CD4-positive, CD25-positive, alpha-beta regulatory T cell (primary cell): ENCODE results near the gene NEURL1B. TPM values are rescaled to one million over a fixed set of nuclear protein-coding genes. Genes with fewer than 3 reads are reported as not detected.
A peak's percentile ranks its signal among the peaks of the same experiment; 100 is the strongest.
"Not testable (repeated sequence)": the region's sequence is repeated elsewhere in the genome, so short reads cannot be mapped to it uniquely, and the experiment has no call there.

Source experiments
- ATAC-seq, 2 donors: fragments of 150-1000 bp; cut with Tn5 transposase; one replicate each; pipeline ENCODE4 v1.10.0; 2021; ENCODE audit warnings: low read depth in 2 of 2, moderate number of reproducible peaks in 2 of 2, moderate library complexity in 1 of 2
- DNase-seq, 3 donors: peaks; one replicate each; pipeline versions ENCODE4 v3.0.0 to v3.0.0-alpha.2; 2012 to 2022; ENCODE audit warnings: mixed read lengths in 1 of 3
- H3K27ac ChIP-seq: one replicate; pipeline ENCODE4 v1.7.0; 2013; ENCODE audit warnings: mild to moderate bottlenecking, low read length; ENCODE audit not compliant: insufficient read depth, poor library complexity, severe bottlenecking
- H3K27me3 ChIP-seq: one replicate; pipeline ENCODE4 v1.7.0; 2013; ENCODE audit warnings: low read length; ENCODE audit not compliant: control insufficient read depth, insufficient read depth
- H3K36me3 ChIP-seq: one replicate; pipeline ENCODE4 v1.7.0; 2013; ENCODE audit warnings: mild to moderate bottlenecking, low read length, moderate library complexity; ENCODE audit not compliant: control insufficient read depth, insufficient read depth
- H3K4me1 ChIP-seq: 2 replicates; pipeline ENCODE4 v1.7.0; 2013; ENCODE audit warnings: mild to moderate bottlenecking, low read length; ENCODE audit not compliant: insufficient read depth, control insufficient read depth, poor library complexity, severe bottlenecking
- H3K4me3 ChIP-seq: one replicate; pipeline ENCODE4 v1.7.0; 2013; ENCODE audit warnings: low read depth, mild to moderate bottlenecking, low read length, moderate library complexity
- H3K9me3 ChIP-seq, 2 experiments: 1 replicate in 1 of 2; 2 replicates in 1 of 2; pipeline ENCODE4 v1.7.0; 2013; ENCODE audit warnings: low read length in 2 of 2, mild to moderate bottlenecking in 1 of 2, moderate library complexity in 1 of 2; ENCODE audit not compliant: control insufficient read depth in 2 of 2
- H3K27ac Mint-ChIP-seq, 3 donors: one replicate each; pipeline ENCODE4 v1.8.0; 2020 to 2022; ENCODE audit warnings: mild to moderate bottlenecking in 3 of 3, mixed read lengths in 3 of 3, moderate library complexity in 2 of 3
- H3K27me3 Mint-ChIP-seq: one replicate; pipeline ENCODE4 v1.8.0; 2022; ENCODE audit warnings: mild to moderate bottlenecking, mixed read lengths
- H3K36me3 Mint-ChIP-seq: one replicate; pipeline ENCODE4 v1.8.0; 2020; ENCODE audit warnings: mixed read lengths
- H3K4me1 Mint-ChIP-seq, 4 donors: one replicate each; pipeline ENCODE4 v1.8.0; 2020 to 2022; ENCODE audit warnings: mixed read lengths in 4 of 4, mild to moderate bottlenecking in 1 of 4
- H3K4me3 Mint-ChIP-seq, 4 donors: one replicate each; pipeline ENCODE4 v1.8.0; 2020 to 2022; ENCODE audit warnings: mild to moderate bottlenecking in 4 of 4, mixed read lengths in 4 of 4, moderate library complexity in 3 of 4
- H3K9me3 Mint-ChIP-seq, 7 donors: one replicate each; pipeline ENCODE4 v1.8.0; 2020 to 2022; ENCODE audit warnings: mixed read lengths in 7 of 7, mild to moderate bottlenecking in 3 of 7, moderate library complexity in 2 of 7
- polyA plus RNA-seq, 4 donors: library from polyadenylated mRNA; unstranded; fragments of 300-500 nt; fragmentation: Illumina TruSeq; gene quantifications; one replicate each; pipeline ENCODE4 v1.2.3, GENCODE V29; 2021
- total RNA-seq: library from RNA; stranded (reverse); gene quantifications from one replicate; pipeline ENCODE4 v1.2.3, GENCODE V29; 2022

Gene NEURL1B
- total and polyA plus RNA-seq, 5 donors from 2014 or later: 0.22 TPM; not detected in 4

DNA sequence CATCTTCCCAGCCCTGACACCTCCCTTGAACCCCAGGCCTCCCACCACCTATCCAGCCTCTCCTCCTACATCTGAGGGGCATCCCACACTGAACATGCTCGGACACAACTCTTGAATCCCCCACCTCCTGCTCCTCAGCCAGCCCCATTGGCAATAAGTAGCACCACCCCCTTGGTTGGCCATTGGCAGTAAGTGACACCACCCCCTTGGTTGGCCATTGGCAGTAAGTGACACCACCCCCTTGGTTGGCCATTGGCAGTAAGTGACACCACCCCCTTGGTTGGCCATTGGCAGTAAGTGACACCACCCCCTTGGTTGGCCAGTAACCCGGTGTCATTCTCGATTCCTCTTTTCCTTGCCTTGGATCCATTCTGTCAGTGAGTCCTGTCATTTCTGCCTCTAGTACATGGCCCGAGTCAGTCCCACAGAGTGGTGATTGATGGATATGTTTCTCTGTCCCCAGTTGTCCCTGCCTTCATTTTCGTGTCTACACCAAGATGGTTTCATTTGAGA, 37.4 kb downstream of the NEURL1B start:
- not testable (repeated sequence) for H3K27me3 ChIP-seq, H3K36me3 ChIP-seq, H3K4me1 ChIP-seq, H3K4me3 ChIP-seq, ATAC-seq, H3K4me3 Mint-ChIP-seq, H3K9me3 Mint-ChIP-seq, DNase-seq, H3K27ac ChIP-seq, H3K4me1 Mint-ChIP-seq, H3K9me3 ChIP-seq, H3K36me3 Mint-ChIP-seq
- Mint-ChIP-seq H3K27me3 (peaks cover 23% of the 10 kb centered on the region), H3K27ac (peak overlapping the region in 1 of 3 donors; percentile 23)

DNA sequence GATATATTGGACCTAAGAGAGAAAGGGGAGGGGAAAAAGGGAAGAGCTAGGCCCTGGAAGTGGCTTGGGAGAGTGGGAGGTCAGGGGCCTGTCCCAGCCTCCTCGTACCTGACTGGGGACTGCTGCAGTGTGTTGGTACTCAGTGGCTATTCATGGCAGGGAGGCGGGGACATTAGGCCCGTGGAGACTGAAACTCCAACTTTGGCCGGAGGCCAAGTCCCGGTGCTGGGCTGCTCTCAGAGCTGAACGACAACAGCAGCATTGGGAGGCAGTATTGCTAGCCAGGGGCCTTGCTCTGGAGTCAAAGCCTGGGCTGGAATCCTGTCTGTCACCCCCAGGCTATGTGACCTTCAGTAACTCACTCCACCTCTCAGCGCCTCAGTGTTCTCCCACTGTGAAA, 37.8 kb downstream of the NEURL1B start:
- no peak overlapping the region for H3K27ac Mint-ChIP-seq
- no peak overlapping the region for H3K4me3 Mint-ChIP-seq
- H3K4me1 ChIP-seq: no peaks in the 10 kb centered on the region
- no peaks in the 10 kb centered on the region for H3K36me3 ChIP-seq
- ATAC-seq: no peak
- peaks cover 0 to 3% (median 0%) of the 10 kb centered on the region in 4 donors for H3K4me1 Mint-ChIP-seq
- no peaks in the 10 kb centered on the region for H3K9me3 ChIP-seq
- H3K9me3 Mint-ChIP-seq: peaks cover 0 to 3% (median 0%) of the 10 kb centered on the region in 7 donors
- H3K27me3 Mint-ChIP-seq: peaks cover 23% of the 10 kb centered on the region
- no peak for DNase-seq
- H3K36me3 Mint-ChIP-seq: no peaks in the 10 kb centered on the region
- H3K27ac ChIP-seq: no peak overlapping the region
- H3K27me3 ChIP-seq: no peaks in the 10 kb centered on the region
- no peak overlapping the region for H3K4me3 ChIP-seq

DNA sequence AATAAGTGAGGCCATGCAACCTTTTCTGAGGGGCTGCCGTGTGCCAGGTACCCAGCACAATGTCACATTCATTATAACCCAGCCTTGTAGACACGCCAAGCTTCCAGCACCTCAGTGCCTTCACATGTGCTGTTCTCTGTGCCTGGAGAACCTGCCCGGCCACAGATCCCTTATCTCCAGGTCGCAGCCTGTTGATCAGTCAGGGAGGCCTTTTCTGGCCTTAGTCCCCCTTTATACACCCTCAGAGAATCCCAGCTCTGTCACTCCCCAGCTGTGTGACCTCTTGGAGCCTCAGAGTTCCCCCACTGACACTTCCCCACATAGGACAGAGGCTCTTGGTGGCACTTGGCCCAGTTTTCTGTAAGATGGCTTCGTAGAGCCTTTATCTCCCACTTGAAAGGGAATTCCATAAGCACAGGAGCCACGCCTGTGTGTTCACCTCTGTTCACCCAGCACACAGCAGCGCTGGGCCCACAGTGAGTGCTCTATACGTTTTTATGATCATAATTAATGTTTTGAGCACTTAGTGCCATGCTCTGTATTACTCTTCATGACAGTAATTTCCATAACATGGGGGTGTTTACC, 38.7 kb downstream of the NEURL1B start:
- Mint-ChIP-seq H3K9me3 (peaks cover 0 to 3% (median 0%) of the 10 kb centered on the region in 7 donors), H3K4me1 (peaks cover 0 to 7% (median 0%) of the 10 kb centered on the region in 4 donors), H3K36me3 (no peaks in the 10 kb centered on the region), H3K27ac (peak overlapping the region in 1 of 3 donors; percentile 20), H3K27me3 (peaks cover 24% of the 10 kb centered on the region), H3K4me3 (no peak overlapping the region)
- H3K9me3 ChIP-seq: no peaks in the 10 kb centered on the region
- no peak overlapping the region for H3K4me3 ChIP-seq
- DNase-seq (no peak), ATAC-seq (no peak)
- no peaks in the 10 kb centered on the region for H3K36me3 ChIP-seq
- H3K27ac ChIP-seq: no peak overlapping the region
- H3K4me1 ChIP-seq: no peaks in the 10 kb centered on the region
- H3K27me3 ChIP-seq: no peaks in the 10 kb centered on the region

DNA sequence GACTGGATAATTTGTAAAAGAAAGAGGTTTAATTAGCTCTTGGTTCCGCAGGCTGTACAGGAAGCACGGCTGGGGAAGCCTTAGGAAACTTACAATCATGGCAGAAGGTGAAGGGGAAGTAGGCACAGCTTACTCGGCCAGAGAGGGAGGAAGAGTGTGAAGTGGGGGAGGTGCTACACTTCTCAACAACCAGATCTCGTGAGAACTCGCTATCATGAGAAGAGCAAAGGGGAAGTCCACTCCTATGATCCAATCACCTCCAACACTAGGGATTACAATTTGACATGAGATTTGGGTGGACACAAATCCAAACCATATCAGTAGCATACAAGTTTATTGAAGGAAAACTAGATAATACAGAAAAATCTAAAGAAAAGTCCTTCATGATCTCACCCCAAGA, 39.9 kb downstream of the NEURL1B start:
- H3K27ac Mint-ChIP-seq: no peak overlapping the region
- H3K4me1 Mint-ChIP-seq: peaks cover 0 to 7% (median 0%) of the 10 kb centered on the region in 4 donors
- no peaks in the 10 kb centered on the region for H3K27me3 ChIP-seq
- no peak for DNase-seq
- no peak for ATAC-seq
- H3K27ac ChIP-seq: no peak overlapping the region
- H3K36me3 ChIP-seq: no peaks in the 10 kb centered on the region
- H3K9me3 Mint-ChIP-seq: no peaks in the 10 kb centered on the region
- H3K4me3 ChIP-seq: no peak overlapping the region
- H3K4me3 Mint-ChIP-seq: peak overlapping the region in 1 of 4 donors; percentile 55
- peaks cover 24% of the 10 kb centered on the region for H3K27me3 Mint-ChIP-seq
- no peaks in the 10 kb centered on the region for H3K4me1 ChIP-seq
- H3K9me3 ChIP-seq: no peaks in the 10 kb centered on the region
- H3K36me3 Mint-ChIP-seq: no peaks in the 10 kb centered on the region

DNA sequence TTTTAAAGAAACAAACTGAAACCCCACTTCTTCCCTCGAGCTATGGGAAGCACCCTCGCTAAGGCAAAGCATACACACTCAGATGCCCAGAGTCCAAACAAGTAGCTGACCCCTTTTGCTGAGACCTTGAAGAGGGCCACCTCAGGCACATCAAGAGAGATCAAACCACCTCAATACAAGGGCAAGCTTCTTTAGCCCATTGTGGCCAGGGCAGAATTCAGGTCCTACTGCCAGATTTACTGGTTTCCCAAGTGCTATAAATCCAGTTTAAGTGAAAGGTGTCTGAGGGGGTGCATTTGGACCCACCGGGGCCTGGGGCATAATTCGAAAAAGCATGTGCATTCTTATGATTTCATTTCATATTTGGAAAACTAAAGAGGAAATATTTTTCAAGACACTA, 40.4 kb downstream of the NEURL1B start:
- H3K9me3 Mint-ChIP-seq: no peaks in the 10 kb centered on the region
- ATAC-seq (no peak), DNase-seq (no peak)
- no peak overlapping the region for H3K4me3 ChIP-seq
- peaks cover 0 to 7% (median 0%) of the 10 kb centered on the region in 4 donors for H3K4me1 Mint-ChIP-seq
- H3K27me3 ChIP-seq: no peaks in the 10 kb centered on the region
- no peaks in the 10 kb centered on the region for H3K36me3 ChIP-seq
- no peak overlapping the region for H3K4me3 Mint-ChIP-seq
- peaks cover 24% of the 10 kb centered on the region for H3K27me3 Mint-ChIP-seq
- no peaks in the 10 kb centered on the region for H3K36me3 Mint-ChIP-seq
- no peaks in the 10 kb centered on the region for H3K4me1 ChIP-seq
- no peak overlapping the region for H3K27ac Mint-ChIP-seq
- no peaks in the 10 kb centered on the region for H3K9me3 ChIP-seq
- no peak overlapping the region for H3K27ac ChIP-seq

DNA sequence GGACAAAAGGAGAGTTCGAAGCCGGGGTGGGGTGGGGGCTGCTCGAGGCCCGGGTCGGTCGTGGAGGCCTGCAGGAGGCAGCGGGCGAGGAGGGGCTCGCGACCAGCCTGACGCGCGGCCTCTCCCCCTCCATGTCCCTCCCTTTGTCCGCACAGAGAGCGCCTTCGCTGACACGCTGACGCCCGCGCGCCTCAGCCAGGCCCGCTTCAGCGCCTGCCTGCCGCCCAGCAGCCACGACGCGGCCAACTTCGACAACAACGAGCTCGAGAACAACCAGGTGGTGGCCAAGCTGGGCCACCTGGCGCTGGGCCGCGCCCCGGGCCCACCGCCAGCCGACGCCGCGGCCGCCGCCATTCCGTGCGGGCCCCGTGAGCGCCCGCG, 42.2 kb downstream of the NEURL1B start:
- no peaks in the 10 kb centered on the region for H3K36me3 Mint-ChIP-seq
- Histone ChIP-seq H3K4me1 (no peaks in the 10 kb centered on the region), H3K4me3 (no peak overlapping the region), H3K27ac (no peak overlapping the region), H3K36me3 (no peaks in the 10 kb centered on the region), H3K27me3 (no peaks in the 10 kb centered on the region), H3K9me3 (no peaks in the 10 kb centered on the region)
- no peak for DNase-seq
- H3K4me1 Mint-ChIP-seq: peaks cover 0 to 9% (median 1%) of the 10 kb centered on the region in 4 donors
- ATAC-seq: no peak
- peaks cover 24% of the 10 kb centered on the region for H3K27me3 Mint-ChIP-seq
- H3K27ac Mint-ChIP-seq: no peak overlapping the region
- no peaks in the 10 kb centered on the region for H3K9me3 Mint-ChIP-seq
- H3K4me3 Mint-ChIP-seq: peak overlapping the region in 3 of 4 donors; percentile 52 to 77 (median 66)

DNA sequence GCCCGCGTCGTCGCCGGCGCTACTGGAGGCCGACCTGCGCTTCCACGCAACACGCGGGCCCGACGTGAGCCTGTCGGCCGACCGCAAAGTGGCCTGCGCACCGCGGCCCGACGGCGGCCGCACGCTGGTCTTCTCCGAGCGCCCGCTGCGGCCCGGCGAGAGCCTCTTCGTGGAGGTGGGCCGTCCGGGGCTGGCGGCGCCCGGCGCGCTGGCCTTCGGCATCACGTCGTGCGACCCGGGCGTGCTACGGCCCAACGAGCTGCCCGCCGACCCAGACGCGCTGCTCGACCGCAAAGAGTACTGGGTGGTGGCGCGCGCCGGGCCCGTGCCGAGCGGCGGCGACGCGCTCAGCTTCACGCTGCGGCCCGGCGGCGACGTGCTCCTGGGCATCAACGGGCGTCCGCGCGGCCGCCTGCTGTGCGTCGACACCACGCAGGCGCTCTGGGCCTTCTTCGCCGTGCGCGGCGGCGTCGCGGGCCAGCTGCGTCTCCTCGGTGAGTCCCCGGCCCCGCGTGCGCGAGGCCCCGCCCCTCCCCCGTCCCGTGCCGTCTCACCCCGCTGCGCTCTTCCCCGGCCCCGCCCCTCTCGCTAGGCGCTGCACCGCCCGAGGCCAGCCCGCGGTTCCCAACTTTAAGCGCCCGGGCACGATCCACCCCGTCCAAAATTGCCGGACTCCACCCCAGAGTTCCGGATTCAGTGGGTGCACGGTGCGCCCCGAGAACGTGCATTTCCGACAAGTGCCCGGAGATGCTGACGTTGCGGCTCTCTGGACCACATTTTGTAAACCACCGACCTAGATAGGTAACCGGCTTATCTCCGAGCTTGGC, 42.8 kb downstream of the NEURL1B start:
- ATAC-seq: peak; percentile 76 to 78
- Histone ChIP-seq H3K9me3 (no peaks in the 10 kb centered on the region), H3K27me3 (no peaks in the 10 kb centered on the region), H3K36me3 (no peaks in the 10 kb centered on the region), H3K4me3 (peak overlapping the region; percentile 41), H3K27ac (no peak overlapping the region), H3K4me1 (peaks cover 2% of the 10 kb centered on the region)
- Mint-ChIP-seq H3K27ac (peak overlapping the region in 1 of 3 donors; percentile 79), H3K36me3 (no peaks in the 10 kb centered on the region), H3K9me3 (no peaks in the 10 kb centered on the region), H3K4me1 (peaks cover 0 to 14% (median 1%) of the 10 kb centered on the region in 4 donors), H3K4me3 (peak overlapping the region; percentile 73 to 82 (median 74)), H3K27me3 (peaks cover 24% of the 10 kb centered on the region)
- DNase-seq: peak; percentile 42 to 60 (median 44)
